Vagina (tissue), 2 donors: ENCODE results near the gene ASB15.

Source experiments
- POLR2A ChIP-seq, 2 donors: fragments of 450-650 bp; IDR thresholded peaks; one replicate each; pipeline ENCODE4 v1.6.1; 2017; ENCODE audit warnings: antibody characterized with exemption in 2 of 2, mild to moderate bottlenecking in 2 of 2, moderate library complexity in 2 of 2
- POLR2AphosphoS5 ChIP-seq, 2 donors: sonication (generic); formaldehyde crosslinking; IDR thresholded peaks; one replicate each; pipeline ENCODE4 v1.9.0; 2017; ENCODE audit warnings: antibody characterized with exemption in 2 of 2, mild to moderate bottlenecking in 2 of 2, low read depth in 1 of 2; ENCODE audit not compliant: insufficient read depth in 1 of 2

DNA sequence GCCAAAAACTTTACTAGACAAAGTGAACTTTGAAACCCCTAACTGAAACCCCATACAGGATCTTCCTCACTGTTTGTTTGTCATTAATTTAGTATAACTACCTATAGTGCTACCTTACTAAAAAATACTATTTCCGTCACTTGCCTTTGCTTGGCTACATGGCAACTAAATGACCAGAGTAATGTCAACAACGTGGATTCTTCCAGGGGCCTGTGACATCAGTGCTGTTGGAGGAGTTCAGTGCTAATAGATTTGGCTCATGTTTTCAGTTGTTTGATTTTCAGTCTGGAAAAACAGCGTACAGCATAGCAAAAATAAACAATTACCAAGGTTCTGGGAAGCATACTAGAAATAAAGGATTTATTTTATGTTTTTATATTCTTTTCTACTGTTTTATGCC lies 3.0 kb upstream of the ASB15 start:
- no peak for TF ChIP-seq POLR2AphosphoS5 (IDR thresholded peaks at IDR 0.05; ENCODE audit: insufficient read depth in 1 of 2, low read depth in 1 of 2)
- TF ChIP-seq POLR2A (IDR thresholded peaks at IDR 0.05), result no peak
